Caco-2 (cell line): ENCODE results near the gene NSD1. TPM values are rescaled to one million over a fixed set of nuclear protein-coding genes. Genes with fewer than 3 reads are reported as not detected.

Source experiments
- BruUV-seq: library from RNA; stranded (reverse); fragments of 400-500 nt; replicated peaks from 2 replicates; lab custom pipeline; 2021; lab: Mats Ljungman, UMichigan
- CTCF ChIA-PET: fragments of 300-600 bp; sonication (Branson Sonifier 250); formaldehyde crosslinking; loops from one replicate; lab custom pipeline; 2022; ENCODE audit warnings: antibody characterized with exemption; lab: Charles Lee
- POLR2A ChIA-PET: fragments of 300-600 bp; sonication (Branson Sonifier 250); formaldehyde crosslinking; loops from one replicate; lab custom pipeline; 2022; ENCODE audit warnings: antibody characterized with exemption; lab: Charles Lee
- DNase-seq, 2 experiments: peaks; one replicate each; pipeline versions ENCODE4 v3.0.0 to v3.0.0-alpha.2; 2020 to 2022
- H3K27me3 ChIP-seq: replicated peaks from 2 replicates; pipeline ENCODE4 v1.6.0; 2011; ENCODE audit warnings: low read length; ENCODE audit not compliant: control insufficient read depth, insufficient read depth
- H3K36me3 ChIP-seq: 2 replicates; pipeline ENCODE4 v1.5.1; 2011; ENCODE audit warnings: low read length; ENCODE audit not compliant: control insufficient read depth, insufficient read depth
- H3K4me1 ChIP-seq: fragments of 250-450 bp; sonication (Bioruptor Pico); 2 replicates; pipeline ENCODE4 v1.5.1; 2020; ENCODE audit warnings: mild to moderate bottlenecking
- H3K4me3 ChIP-seq: 2 replicates; pipeline ENCODE4 v1.5.1; 2011; ENCODE audit warnings: low read depth, mild to moderate bottlenecking, control low read depth, low read length
- H3K9me3 ChIP-seq: fragments of 250-450 bp; sonication (Bioruptor Pico); 2 replicates; pipeline ENCODE4 v1.5.1; 2020; ENCODE audit warnings: mild to moderate bottlenecking, moderate library complexity
- H3K27ac Mint-ChIP-seq: one replicate; pipeline ENCODE4 v1.8.0; 2022; ENCODE audit warnings: mixed read lengths; ENCODE audit not compliant: unreplicated experiment
- H3K27me3 Mint-ChIP-seq: one replicate; pipeline ENCODE4 v1.8.0; 2022; ENCODE audit warnings: mixed read lengths; ENCODE audit not compliant: insufficient read depth, unreplicated experiment
- H3K36me3 Mint-ChIP-seq: one replicate; pipeline ENCODE4 v1.8.0; 2022; ENCODE audit warnings: mild to moderate bottlenecking, mixed read lengths; ENCODE audit not compliant: insufficient read depth, unreplicated experiment
- H3K4me1 Mint-ChIP-seq: one replicate; pipeline ENCODE4 v1.8.0; 2022; ENCODE audit warnings: low read depth, mixed read lengths; ENCODE audit not compliant: unreplicated experiment
- H3K4me3 Mint-ChIP-seq: one replicate; pipeline ENCODE4 v1.8.0; 2022; ENCODE audit warnings: mild to moderate bottlenecking, moderate library complexity, mixed read lengths; ENCODE audit not compliant: unreplicated experiment
- H3K9me3 Mint-ChIP-seq: one replicate; pipeline ENCODE4 v1.8.0; 2022; ENCODE audit warnings: mixed read lengths; ENCODE audit not compliant: unreplicated experiment
- intact Hi-C: fragments of 100-400 bp; cut with micrococcal nuclease; formaldehyde crosslinking; loops from one replicate; pipeline ENCODE4 v1.10.0; 2022; ENCODE audit not compliant: unreplicated experiment
- total RNA-seq: library from RNA; stranded (reverse); gene quantifications from 2 replicates; pipeline ENCODE4 v1.2.3, GENCODE V29; 2022
- TF ChIP-seq, protein P1 (sequence below), 2 experiments: fragments of 200-600 bp in 1 of 2; IDR thresholded peaks; 1 replicate in 1 of 2; 2 replicates in 1 of 2; pipeline versions ENCODE4 v1.5.1 to v1.8.0; 2011 to 2022; ENCODE audit warnings: antibody characterized with exemption in 1 of 2, control low read depth in 1 of 2, inconsistent platforms in 1 of 2, low read depth in 1 of 2, low read length in 1 of 2, mild to moderate bottlenecking in 1 of 2, moderate library complexity in 1 of 2; ENCODE audit not compliant: insufficient read depth in 1 of 2, severe bottlenecking in 1 of 2, unreplicated experiment in 1 of 2

NSD1 gene
- total RNA-seq, 1 experiment from 2014 or later = 67.4 TPM

DNA sequence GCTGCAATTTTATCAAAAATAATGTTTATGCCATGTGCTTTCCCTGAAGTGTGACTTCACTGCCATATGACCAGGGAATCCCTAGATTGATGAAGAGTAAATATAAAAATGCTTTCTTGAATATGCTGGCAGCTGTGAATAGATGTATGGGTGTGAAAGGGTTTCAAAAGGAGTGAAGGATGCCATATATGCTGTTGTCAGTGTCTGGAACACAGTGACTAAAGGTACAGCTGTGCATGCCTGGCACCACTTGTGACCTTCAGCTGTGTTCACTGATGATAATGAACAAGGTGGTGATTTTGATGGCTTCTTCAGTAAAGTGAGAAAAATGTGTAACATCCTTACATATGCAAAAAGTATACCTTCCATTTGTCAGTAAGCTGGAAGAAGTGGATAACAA is 100.2 kb downstream of the NSD1 start:
- CTCF ChIA-PET = no interaction called here
- no TSS peak for BruUV-seq
- Mint-ChIP-seq H3K4me3 (no peak overlapping the region), H3K27me3 (no peaks in the 10 kb centered on the region), H3K4me1 (no peaks in the 10 kb centered on the region), H3K9me3 (no peaks in the 10 kb centered on the region), H3K27ac (no peak overlapping the region), H3K36me3 (peaks cover 37% of the 10 kb centered on the region)
- Histone ChIP-seq H3K4me1 (no peaks in the 10 kb centered on the region), H3K36me3 (no peaks in the 10 kb centered on the region), H3K4me3 (no peak overlapping the region), H3K27me3 (no peaks in the 10 kb centered on the region), H3K9me3 (no peaks in the 10 kb centered on the region)
- DNase-seq = no peak
- intact Hi-C loops = no loop called here
- TF ChIP-seq, protein P1, sequence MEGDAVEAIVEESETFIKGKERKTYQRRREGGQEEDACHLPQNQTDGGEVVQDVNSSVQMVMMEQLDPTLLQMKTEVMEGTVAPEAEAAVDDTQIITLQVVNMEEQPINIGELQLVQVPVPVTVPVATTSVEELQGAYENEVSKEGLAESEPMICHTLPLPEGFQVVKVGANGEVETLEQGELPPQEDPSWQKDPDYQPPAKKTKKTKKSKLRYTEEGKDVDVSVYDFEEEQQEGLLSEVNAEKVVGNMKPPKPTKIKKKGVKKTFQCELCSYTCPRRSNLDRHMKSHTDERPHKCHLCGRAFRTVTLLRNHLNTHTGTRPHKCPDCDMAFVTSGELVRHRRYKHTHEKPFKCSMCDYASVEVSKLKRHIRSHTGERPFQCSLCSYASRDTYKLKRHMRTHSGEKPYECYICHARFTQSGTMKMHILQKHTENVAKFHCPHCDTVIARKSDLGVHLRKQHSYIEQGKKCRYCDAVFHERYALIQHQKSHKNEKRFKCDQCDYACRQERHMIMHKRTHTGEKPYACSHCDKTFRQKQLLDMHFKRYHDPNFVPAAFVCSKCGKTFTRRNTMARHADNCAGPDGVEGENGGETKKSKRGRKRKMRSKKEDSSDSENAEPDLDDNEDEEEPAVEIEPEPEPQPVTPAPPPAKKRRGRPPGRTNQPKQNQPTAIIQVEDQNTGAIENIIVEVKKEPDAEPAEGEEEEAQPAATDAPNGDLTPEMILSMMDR (IDR thresholded peaks at IDR 0.05; ENCODE audit: insufficient read depth in 1 of 2, low read depth in 1 of 2, low read length in 1 of 2, severe bottlenecking in 1 of 2, unreplicated experiment in 1 of 2) = no peak
- POLR2A ChIA-PET = interaction anchor here (0.6 kb wide), 1 partner anchor 13 kb away, joined by 3 read pairs; no protein-coding TSS in a partner anchor

DNA sequence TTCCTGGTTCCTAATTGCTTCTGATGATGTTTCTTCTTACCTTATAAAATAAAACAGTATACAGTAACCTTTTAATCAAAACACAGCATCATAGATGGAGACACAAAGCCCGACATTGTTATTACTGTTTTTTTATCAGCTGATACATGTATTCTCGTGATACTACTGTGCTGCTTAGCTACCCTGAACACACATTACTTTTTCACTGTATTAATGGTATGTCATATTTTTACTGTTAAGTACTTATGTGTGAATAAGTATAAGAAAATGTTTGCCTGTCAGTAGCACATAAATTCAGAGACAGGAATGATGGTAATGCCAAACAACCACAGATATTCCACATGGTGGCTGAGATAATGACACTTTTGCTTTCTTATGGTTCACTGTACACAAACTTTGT is 101.3 kb downstream of the NSD1 start:
- Mint-ChIP-seq H3K4me1 (no peaks in the 10 kb centered on the region), H3K36me3 (peaks cover 30% of the 10 kb centered on the region), H3K4me3 (no peak overlapping the region), H3K9me3 (no peaks in the 10 kb centered on the region), H3K27ac (no peak overlapping the region), H3K27me3 (no peaks in the 10 kb centered on the region)
- POLR2A ChIA-PET = no interaction called here
- Histone ChIP-seq H3K9me3 (no peaks in the 10 kb centered on the region), H3K36me3 (no peaks in the 10 kb centered on the region), H3K4me3 (no peak overlapping the region), H3K27me3 (no peaks in the 10 kb centered on the region), H3K4me1 (no peaks in the 10 kb centered on the region)
- no peak for DNase-seq
- TF ChIP-seq, protein P1 (IDR thresholded peaks at IDR 0.05; ENCODE audit: insufficient read depth in 1 of 2, low read depth in 1 of 2, low read length in 1 of 2, severe bottlenecking in 1 of 2, unreplicated experiment in 1 of 2) = no peak
- CTCF ChIA-PET = no interaction called here
- intact Hi-C loops = no loop called here
- BruUV-seq = no TSS peak

DNA sequence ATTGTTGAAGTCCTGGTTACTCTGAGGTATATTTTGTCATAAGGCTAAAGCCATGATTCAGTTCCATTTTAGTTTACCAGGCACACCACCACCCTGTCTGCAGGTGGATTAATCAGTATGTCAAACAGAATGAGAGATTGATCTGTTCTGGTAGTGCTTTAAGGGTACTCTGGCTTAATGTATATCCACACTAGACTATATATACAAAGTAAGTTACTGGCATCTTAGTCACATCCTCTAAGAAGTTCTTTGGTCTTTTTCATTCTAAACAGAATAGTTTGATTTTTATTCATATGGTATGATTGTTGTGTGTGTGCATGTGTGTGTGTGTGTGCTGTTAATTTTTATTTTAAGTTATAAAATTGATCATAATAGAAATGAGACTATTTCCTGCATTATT is 108.2 kb downstream of the NSD1 start:
- TF ChIP-seq, protein P1 (IDR thresholded peaks at IDR 0.05; ENCODE audit: insufficient read depth in 1 of 2, low read depth in 1 of 2, low read length in 1 of 2, severe bottlenecking in 1 of 2, unreplicated experiment in 1 of 2) = no peak
- Histone ChIP-seq H3K27me3 (no peaks in the 10 kb centered on the region), H3K4me3 (no peak overlapping the region), H3K36me3 (no peaks in the 10 kb centered on the region), H3K9me3 (no peaks in the 10 kb centered on the region), H3K4me1 (no peaks in the 10 kb centered on the region)
- no TSS peak for BruUV-seq
- POLR2A ChIA-PET = no interaction called here
- no peaks in the 10 kb centered on the region for H3K9me3 Mint-ChIP-seq
- intact Hi-C loops = no loop called here
- H3K4me1 Mint-ChIP-seq = no peaks in the 10 kb centered on the region
- no peak for DNase-seq
- peaks cover 59% of the 10 kb centered on the region for H3K36me3 Mint-ChIP-seq
- CTCF ChIA-PET = no interaction called here
- no peaks in the 10 kb centered on the region for H3K27me3 Mint-ChIP-seq
- H3K4me3 Mint-ChIP-seq = no peak overlapping the region
- H3K27ac Mint-ChIP-seq = no peak overlapping the region
